HepG2 (cell line): Measurements from ENCODE around the gene MAN2A1. TPM values are rescaled to one million over a fixed set of nuclear protein-coding genes. Genes with fewer than 3 reads are reported as not detected.

ENCODE experiments used
- CREM ChIP-seq, 2 experiments: sonication (generic) in 1 of 2; formaldehyde crosslinking in 1 of 2; IDR thresholded peaks; 2 replicates each; pipeline versions ENCODE4 v1.4.0 to v1.6.1; 2016 to 2020; ENCODE audit warnings: antibody characterized with exemption in 1 of 2, mild to moderate bottlenecking in 1 of 2, missing genetic modification reagents in 1 of 2
- KAT2B ChIP-seq: fragments of 150-350 bp; IDR thresholded peaks from 2 replicates; pipeline ENCODE4 v1.6.1; 2014; ENCODE audit warnings: low read depth, low read length, borderline replicate concordance
- KAT8 ChIP-seq: IDR thresholded peaks from 2 replicates; pipeline ENCODE4 v1.6.1; 2016; ENCODE audit warnings: missing genetic modification reagents, missing compliant biosample characterization
- PHF20 ChIP-seq: sonication (generic); formaldehyde crosslinking; IDR thresholded peaks from 2 replicates; pipeline ENCODE4 v1.5.0; 2020; ENCODE audit warnings: mild to moderate bottlenecking, missing genetic modification reagents
- SALL2 ChIP-seq: sonication (generic); formaldehyde crosslinking; IDR thresholded peaks from 2 replicates; pipeline ENCODE4 v1.8.1; 2023; ENCODE audit warnings: mild to moderate bottlenecking, missing genetic modification reagents, inconsistent platforms
- SMAD1 ChIP-seq: sonication (generic); formaldehyde crosslinking; IDR thresholded peaks from 2 replicates; pipeline ENCODE4 v1.4.0; 2020; ENCODE audit warnings: missing genetic modification reagents, low read depth, mild to moderate bottlenecking, borderline replicate concordance
- SOX13 ChIP-seq, 3 experiments: fragments of 450-650 bp in 1 of 3; sonication (generic) in 1 of 3; formaldehyde crosslinking in 1 of 3; IDR thresholded peaks in 2 of 3; conservative IDR thresholded peaks in 1 of 3; 2 replicates each; pipeline versions ENCODE4 v1.5.0 to v1.6.1; 2016 to 2020; ENCODE audit warnings: antibody characterized with exemption in 1 of 3, mild to moderate bottlenecking in 1 of 3, missing compliant biosample characterization in 1 of 3, missing genetic modification reagents in 1 of 3, moderate library complexity in 1 of 3
- SUZ12 ChIP-seq: fragments of 150-350 bp; IDR thresholded peaks from 2 replicates; pipeline ENCODE4 v1.6.1; 2014; ENCODE audit warnings: low read depth, low read length
- ZC3H13 ChIP-seq: sonication (generic); formaldehyde crosslinking; IDR thresholded peaks from 2 replicates; pipeline ENCODE4 v1.8.1; 2023; ENCODE audit warnings: mild to moderate bottlenecking, missing genetic modification reagents, moderate library complexity
- ZEB1 ChIP-seq: IDR thresholded peaks from 2 replicates; pipeline ENCODE4 v1.6.1; 2012; ENCODE audit warnings: mild to moderate bottlenecking, low read depth, inconsistent platforms; ENCODE audit not compliant: insufficient replicate concordance
- ZFP62 ChIP-seq: sonication (generic); formaldehyde crosslinking; IDR thresholded peaks from 2 replicates; pipeline ENCODE4 v1.4.0; 2020; ENCODE audit warnings: missing genetic modification reagents
- ZNF431 ChIP-seq: sonication (generic); formaldehyde crosslinking; IDR thresholded peaks from 2 replicates; pipeline ENCODE4 v1.9.0; 2022; ENCODE audit warnings: missing genetic modification reagents, low read depth, mild to moderate bottlenecking, borderline replicate concordance
- ZNF543 ChIP-seq: sonication (generic); formaldehyde crosslinking; IDR thresholded peaks from 2 replicates; pipeline ENCODE4 v1.4.0; 2020; ENCODE audit warnings: mild to moderate bottlenecking, missing genetic modification reagents
- ZNF563 ChIP-seq: sonication (generic); formaldehyde crosslinking; IDR thresholded peaks from 2 replicates; pipeline ENCODE4 v1.8.0; 2022; ENCODE audit warnings: mild to moderate bottlenecking, moderate library complexity, missing genetic modification reagents
- ZNF678 ChIP-seq: sonication (generic); formaldehyde crosslinking; IDR thresholded peaks from 2 replicates; pipeline ENCODE4 v1.4.0; 2020; ENCODE audit warnings: mild to moderate bottlenecking, missing genetic modification reagents
- ZNF761 ChIP-seq: sonication (generic); formaldehyde crosslinking; conservative IDR thresholded peaks from 2 replicates; pipeline ENCODE4 v1.4.0; 2020; ENCODE audit warnings: mild to moderate bottlenecking, missing genetic modification reagents
- ZNF775 ChIP-seq: sonication (generic); formaldehyde crosslinking; IDR thresholded peaks from 2 replicates; pipeline ENCODE4 v1.4.0; 2020; ENCODE audit warnings: missing genetic modification reagents, mild to moderate bottlenecking, moderate library complexity, borderline replicate concordance
- polyA plus RNA-seq, 8 experiments: library from polyadenylated mRNA; depleted of rRNA in 3 of 8; stranded (reverse) in 7 of 8; unstranded in 1 of 8; fragments of >200 nt; fragmentation: Illumina TruSeq in 4 of 8; extraction: Trizol in 4 of 8; gene quantifications; 2 replicates each; pipeline versions ENCODE4 v1.2.1 to v1.2.3, GENCODE V29; 2011 to 2016; ENCODE audit warnings: low read depth in 4 of 8, missing spikeins in 1 of 8, mixed read lengths in 1 of 8; ENCODE audit not compliant: insufficient read depth in 1 of 8
- total RNA-seq, 5 experiments: library from RNA; depleted of rRNA; stranded (reverse); fragments of >200 nt; fragmentation: Illumina TruSeq; extraction: Trizol; gene quantifications; 2 replicates each; pipeline ENCODE4 v1.2.3, GENCODE V29; 2016; ENCODE audit warnings: low read depth in 1 of 5
- TF ChIP-seq, protein P1 (sequence below): sonication (generic); formaldehyde crosslinking; IDR thresholded peaks from 2 replicates; pipeline ENCODE4 v1.4.0; 2020; ENCODE audit warnings: mild to moderate bottlenecking, missing genetic modification reagents
- TF ChIP-seq, protein P2 (sequence below): IDR thresholded peaks from 2 replicates; pipeline ENCODE4 v1.6.1; 2016
- TF ChIP-seq, protein P3 (sequence below): sonication (generic); formaldehyde crosslinking; IDR thresholded peaks from 2 replicates; pipeline ENCODE4 v1.4.0; 2020; ENCODE audit warnings: mild to moderate bottlenecking, missing genetic modification reagents
- TF ChIP-seq, protein P4 (sequence below): sonication (generic); formaldehyde crosslinking; IDR thresholded peaks from 2 replicates; pipeline ENCODE4 v1.8.0; 2022; ENCODE audit warnings: mild to moderate bottlenecking, missing genetic modification reagents; ENCODE audit not compliant: insufficient replicate concordance

MAN2A1 gene
- total and polyA plus RNA-seq, 2 of the 13 experiments (the other 11 are each of a cell fraction or from before 2014, with no cell fraction given) = 56.2 to 80.5 TPM

DNA sequence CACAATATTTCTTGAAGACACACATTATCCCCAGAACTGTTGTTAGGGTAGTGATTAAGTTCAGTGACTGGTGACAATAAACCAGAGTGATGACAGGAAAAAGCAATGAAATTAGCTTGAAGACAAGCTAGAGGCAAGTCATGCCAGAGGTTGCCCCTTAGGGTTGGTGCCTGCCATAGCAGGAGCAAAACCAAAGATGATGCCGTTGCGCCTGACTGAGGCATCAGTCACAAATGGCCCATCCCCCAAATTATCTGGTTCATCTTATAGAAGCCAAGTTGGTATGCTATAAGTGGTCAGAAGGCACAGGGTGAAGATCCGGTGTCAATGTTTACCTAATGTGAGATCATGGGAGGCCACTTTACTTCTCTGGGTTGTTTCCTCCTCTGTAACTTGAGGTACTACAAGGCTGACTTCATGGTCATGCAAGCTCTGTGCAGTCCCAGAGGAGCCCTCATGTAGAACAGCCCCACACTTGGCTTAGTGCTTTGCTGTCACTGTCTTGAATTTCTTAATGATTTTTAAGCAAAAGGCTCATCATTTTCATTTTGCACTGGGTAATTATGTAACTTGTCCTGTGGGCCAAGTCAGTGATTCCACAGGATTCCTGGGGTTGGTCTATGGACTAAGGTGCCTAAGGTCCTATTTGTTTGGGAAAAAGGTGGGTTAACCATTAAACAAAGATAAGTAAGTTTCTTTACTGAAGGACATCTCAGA lies 211.3 kb downstream of the MAN2A1 start (continued):
- TF ChIP-seq, protein P1, sequence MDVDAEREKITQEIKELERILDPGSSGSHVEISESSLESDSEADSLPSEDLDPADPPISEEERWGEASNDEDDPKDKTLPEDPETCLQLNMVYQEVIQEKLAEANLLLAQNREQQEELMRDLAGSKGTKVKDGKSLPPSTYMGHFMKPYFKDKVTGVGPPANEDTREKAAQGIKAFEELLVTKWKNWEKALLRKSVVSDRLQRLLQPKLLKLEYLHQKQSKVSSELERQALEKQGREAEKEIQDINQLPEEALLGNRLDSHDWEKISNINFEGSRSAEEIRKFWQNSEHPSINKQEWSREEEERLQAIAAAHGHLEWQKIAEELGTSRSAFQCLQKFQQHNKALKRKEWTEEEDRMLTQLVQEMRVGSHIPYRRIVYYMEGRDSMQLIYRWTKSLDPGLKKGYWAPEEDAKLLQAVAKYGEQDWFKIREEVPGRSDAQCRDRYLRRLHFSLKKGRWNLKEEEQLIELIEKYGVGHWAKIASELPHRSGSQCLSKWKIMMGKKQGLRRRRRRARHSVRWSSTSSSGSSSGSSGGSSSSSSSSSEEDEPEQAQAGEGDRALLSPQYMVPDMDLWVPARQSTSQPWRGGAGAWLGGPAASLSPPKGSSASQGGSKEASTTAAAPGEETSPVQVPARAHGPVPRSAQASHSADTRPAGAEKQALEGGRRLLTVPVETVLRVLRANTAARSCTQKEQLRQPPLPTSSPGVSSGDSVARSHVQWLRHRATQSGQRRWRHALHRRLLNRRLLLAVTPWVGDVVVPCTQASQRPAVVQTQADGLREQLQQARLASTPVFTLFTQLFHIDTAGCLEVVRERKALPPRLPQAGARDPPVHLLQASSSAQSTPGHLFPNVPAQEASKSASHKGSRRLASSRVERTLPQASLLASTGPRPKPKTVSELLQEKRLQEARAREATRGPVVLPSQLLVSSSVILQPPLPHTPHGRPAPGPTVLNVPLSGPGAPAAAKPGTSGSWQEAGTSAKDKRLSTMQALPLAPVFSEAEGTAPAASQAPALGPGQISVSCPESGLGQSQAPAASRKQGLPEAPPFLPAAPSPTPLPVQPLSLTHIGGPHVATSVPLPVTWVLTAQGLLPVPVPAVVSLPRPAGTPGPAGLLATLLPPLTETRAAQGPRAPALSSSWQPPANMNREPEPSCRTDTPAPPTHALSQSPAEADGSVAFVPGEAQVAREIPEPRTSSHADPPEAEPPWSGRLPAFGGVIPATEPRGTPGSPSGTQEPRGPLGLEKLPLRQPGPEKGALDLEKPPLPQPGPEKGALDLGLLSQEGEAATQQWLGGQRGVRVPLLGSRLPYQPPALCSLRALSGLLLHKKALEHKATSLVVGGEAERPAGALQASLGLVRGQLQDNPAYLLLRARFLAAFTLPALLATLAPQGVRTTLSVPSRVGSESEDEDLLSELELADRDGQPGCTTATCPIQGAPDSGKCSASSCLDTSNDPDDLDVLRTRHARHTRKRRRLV = no peak
- TF ChIP-seq PHF20 (no peak), ZFP62 (CRISPR knock-in tag) (no peak), SMAD1 (CRISPR knock-in tag) (no peak), ZEB1 (peak; percentile 43), KAT2B (no peak), ZNF678 (CRISPR knock-in tag) (no peak), ZNF543 (CRISPR knock-in tag) (peak; percentile 67), SUZ12 (no peak), ZNF761 (CRISPR knock-in tag) (no peak), SOX13 (IDR thresholded peaks at IDR 0.05) (peak; percentile 62), SOX13 (CRISPR knock-in tag; conservative IDR thresholded peaks at IDR 0.05 in 1 of 2, IDR thresholded peaks at IDR 0.05 in 1 of 2) (no peak; a peak in 2 of 4 replicates), ZNF563 (no peak), CREM (IDR thresholded peaks at IDR 0.05) (peak; percentile 92), CREM (CRISPR knock-in tag; IDR thresholded peaks at IDR 0.05) (no peak), ZNF431 (CRISPR knock-in tag) (no peak; the same call in 1 of the 2 replicates), ZC3H13 (CRISPR knock-in tag) (no peak), ZNF775 (peak; percentile 85; the same call in 1 of the 2 replicates), KAT8 (peak; percentile 63), SALL2 (CRISPR knock-in tag) (peak; percentile 18; the same call in 1 of the 2 replicates)
- TF ChIP-seq, protein P2, sequence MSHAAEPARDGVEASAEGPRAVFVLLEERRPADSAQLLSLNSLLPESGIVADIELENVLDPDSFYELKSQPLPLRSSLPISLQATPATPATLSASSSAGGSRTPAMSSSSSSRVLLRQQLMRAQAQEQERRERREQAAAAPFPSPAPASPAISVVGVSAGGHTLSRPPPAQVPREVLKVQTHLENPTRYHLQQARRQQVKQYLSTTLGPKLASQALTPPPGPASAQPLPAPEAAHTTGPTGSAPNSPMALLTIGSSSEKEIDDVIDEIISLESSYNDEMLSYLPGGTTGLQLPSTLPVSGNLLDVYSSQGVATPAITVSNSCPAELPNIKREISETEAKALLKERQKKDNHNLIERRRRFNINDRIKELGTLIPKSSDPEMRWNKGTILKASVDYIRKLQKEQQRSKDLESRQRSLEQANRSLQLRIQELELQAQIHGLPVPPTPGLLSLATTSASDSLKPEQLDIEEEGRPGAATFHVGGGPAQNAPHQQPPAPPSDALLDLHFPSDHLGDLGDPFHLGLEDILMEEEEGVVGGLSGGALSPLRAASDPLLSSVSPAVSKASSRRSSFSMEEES (CRISPR knock-in tag) = peak; percentile 86
- TF ChIP-seq, protein P3, sequence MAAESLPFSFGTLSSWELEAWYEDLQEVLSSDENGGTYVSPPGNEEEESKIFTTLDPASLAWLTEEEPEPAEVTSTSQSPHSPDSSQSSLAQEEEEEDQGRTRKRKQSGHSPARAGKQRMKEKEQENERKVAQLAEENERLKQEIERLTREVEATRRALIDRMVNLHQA (CRISPR knock-in tag) = no peak
- TF ChIP-seq, protein P4, sequence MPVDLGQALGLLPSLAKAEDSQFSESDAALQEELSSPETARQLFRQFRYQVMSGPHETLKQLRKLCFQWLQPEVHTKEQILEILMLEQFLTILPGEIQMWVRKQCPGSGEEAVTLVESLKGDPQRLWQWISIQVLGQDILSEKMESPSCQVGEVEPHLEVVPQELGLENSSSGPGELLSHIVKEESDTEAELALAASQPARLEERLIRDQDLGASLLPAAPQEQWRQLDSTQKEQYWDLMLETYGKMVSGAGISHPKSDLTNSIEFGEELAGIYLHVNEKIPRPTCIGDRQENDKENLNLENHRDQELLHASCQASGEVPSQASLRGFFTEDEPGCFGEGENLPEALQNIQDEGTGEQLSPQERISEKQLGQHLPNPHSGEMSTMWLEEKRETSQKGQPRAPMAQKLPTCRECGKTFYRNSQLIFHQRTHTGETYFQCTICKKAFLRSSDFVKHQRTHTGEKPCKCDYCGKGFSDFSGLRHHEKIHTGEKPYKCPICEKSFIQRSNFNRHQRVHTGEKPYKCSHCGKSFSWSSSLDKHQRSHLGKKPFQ (CRISPR knock-in tag) = no peak
